HG03457 (cell line): ENCODE measurements around the gene DICER1.
"Not testable (repeated sequence)": the region's sequence is repeated elsewhere in the genome, so short reads cannot be mapped to it uniquely, and the experiment has no call there.

Source experiments
- ATAC-seq: cut with Tn5 transposase; IDR thresholded peaks from one replicate; pipeline ENCODE4 v1.9.1; 2021; ENCODE audit warnings: moderate number of reproducible peaks; ENCODE audit not compliant: unreplicated experiment

DICER1 gene, protein sequence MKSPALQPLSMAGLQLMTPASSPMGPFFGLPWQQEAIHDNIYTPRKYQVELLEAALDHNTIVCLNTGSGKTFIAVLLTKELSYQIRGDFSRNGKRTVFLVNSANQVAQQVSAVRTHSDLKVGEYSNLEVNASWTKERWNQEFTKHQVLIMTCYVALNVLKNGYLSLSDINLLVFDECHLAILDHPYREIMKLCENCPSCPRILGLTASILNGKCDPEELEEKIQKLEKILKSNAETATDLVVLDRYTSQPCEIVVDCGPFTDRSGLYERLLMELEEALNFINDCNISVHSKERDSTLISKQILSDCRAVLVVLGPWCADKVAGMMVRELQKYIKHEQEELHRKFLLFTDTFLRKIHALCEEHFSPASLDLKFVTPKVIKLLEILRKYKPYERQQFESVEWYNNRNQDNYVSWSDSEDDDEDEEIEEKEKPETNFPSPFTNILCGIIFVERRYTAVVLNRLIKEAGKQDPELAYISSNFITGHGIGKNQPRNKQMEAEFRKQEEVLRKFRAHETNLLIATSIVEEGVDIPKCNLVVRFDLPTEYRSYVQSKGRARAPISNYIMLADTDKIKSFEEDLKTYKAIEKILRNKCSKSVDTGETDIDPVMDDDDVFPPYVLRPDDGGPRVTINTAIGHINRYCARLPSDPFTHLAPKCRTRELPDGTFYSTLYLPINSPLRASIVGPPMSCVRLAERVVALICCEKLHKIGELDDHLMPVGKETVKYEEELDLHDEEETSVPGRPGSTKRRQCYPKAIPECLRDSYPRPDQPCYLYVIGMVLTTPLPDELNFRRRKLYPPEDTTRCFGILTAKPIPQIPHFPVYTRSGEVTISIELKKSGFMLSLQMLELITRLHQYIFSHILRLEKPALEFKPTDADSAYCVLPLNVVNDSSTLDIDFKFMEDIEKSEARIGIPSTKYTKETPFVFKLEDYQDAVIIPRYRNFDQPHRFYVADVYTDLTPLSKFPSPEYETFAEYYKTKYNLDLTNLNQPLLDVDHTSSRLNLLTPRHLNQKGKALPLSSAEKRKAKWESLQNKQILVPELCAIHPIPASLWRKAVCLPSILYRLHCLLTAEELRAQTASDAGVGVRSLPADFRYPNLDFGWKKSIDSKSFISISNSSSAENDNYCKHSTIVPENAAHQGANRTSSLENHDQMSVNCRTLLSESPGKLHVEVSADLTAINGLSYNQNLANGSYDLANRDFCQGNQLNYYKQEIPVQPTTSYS (N-terminal part only)

DNA sequence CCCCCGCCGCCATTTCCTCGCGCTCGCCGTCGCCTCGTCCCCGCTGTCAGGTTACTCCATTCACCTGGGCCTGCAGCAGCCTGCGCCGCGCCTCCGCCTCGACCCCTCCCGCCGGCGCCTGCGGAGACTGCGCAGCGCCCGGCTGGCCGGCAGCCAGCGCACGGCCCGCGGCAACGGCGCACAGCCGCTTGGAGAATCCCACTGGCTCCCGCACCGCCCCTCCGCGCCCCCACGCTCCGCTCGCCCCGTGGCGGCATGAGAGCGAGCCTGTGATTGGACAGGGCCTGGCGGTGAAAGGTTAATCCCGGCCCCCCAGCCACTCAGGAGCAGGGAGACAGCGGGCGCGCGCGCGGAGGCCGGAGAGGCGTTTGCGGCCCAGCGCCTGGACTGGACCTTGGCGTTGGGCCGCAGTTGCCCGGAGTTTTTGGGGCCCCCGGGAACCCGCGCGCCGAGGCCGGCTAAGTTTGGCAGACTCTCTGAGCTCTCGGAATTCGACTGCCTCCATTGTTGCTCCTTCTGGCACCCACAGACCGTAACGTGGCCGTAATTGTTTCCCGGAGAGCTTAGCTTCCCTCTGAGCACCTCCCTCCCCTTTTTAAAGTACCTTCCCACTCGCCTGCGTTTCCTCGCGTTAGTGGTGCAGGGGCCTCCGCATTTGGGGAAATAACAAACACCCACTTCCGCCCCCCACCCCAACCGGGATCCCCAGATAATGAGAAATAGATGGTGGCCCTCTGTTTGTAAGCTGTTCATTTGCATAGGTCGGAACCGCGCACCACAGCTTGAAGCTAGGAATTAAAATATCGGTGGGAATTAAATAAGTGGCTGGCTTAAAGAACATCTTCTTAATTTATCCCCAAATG, at the start of gene DICER1:
TSS of gene DICER1 (minus strand) at position 203 of the 863 bp plus-strand sequence. CDS start 24,071 bp downstream, outside the sequence.
- peak; percentile 66 for ATAC-seq

DNA sequence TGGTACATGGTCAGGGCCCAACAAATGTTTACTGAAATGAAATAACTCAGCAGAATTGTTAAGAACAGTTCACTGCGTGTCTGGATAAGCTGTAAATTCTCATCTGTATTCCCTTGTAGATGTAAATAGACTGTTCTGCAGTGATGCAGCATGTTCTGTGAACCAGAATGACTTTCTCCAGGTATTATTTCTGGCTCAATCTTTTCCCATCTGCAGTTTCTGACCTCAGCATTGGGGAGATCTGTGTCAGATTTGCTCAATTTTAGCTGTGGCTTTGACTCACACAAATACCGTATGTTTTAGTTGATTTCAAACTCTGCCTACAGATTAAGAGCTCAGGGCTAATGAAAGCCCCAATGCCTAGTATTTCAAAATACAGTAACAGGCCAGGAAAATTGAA, 49.2 kb upstream of the DICER1 start:
- no peak for ATAC-seq

DNA sequence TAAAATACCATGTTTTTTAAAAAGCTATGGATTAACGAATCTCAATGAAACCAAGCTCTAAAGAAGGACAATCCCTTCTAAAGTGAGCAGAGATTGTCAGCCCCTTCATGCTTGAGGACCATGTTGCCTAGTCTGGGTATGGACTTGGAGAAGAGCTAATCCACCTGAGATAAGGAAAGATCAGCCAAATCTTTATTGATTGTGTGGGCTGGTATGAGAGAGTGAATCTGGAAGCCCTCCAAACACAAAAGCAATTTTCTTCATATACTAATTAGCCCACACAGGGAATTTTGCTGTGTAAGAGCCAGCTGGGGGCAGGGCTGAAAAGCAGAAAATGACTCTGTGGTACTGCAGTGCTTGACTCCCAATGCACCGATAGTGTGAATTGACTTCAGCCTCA, 47.4 kb upstream of the DICER1 start:
- ATAC-seq = no peak

GRCh38 chr14:95201745-95202144, 44.4 kb upstream of the DICER1 start:
- not testable (repeated sequence) for ATAC-seq

DNA sequence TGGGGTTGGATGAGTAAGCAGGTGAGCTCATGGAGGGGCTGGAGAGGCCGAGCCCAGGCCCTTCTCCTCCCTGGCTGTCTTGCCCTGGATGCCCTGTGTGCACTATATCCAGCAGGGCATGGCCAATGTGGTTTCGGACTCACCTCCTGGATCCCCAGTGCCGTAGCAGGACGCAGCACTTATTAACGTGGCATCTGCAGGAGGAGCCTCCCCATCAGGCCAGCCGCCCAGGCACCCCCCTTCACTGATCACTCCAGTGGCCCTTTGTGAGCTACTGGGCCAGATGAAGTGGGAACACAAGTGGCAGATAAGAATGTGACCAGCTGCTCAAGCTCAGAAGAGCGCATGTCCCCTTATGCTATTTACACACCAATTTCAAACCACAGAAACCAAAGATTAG, 43.1 kb upstream of the DICER1 start:
- ATAC-seq = no peak

DNA sequence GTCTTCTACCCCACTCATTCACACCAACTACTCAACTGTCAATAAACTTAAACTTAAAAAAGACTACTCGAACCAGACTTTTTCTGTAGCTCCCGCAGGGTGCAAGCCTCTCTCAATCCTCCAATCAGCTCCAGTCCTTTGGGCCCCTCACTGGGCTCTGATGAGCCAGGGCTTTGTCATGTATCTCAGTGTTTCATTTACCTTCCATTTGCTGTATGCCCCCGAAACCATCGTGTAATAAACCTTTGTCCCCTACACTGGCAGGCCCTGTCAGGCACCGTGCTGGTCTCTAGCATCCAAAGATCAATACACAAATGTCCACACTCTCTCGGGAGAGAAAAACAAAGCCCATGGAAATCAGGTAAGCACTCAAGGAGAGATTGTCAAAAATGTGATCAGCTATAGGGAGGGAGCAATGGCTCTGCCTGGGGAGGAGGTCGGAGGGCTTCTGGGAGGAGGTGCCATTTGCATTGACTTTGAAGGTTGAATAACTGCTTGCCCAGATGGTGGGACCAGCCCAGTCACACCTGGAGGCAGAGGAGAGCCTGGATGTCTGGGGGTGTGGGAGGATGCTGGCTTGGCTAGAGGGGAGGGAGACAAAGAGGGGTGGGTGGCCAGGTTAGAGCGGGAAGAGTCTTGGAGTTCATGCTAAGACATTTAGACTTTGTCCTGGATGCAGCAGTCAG, 42.1 kb upstream of the DICER1 start:
- ATAC-seq = no peak

DNA sequence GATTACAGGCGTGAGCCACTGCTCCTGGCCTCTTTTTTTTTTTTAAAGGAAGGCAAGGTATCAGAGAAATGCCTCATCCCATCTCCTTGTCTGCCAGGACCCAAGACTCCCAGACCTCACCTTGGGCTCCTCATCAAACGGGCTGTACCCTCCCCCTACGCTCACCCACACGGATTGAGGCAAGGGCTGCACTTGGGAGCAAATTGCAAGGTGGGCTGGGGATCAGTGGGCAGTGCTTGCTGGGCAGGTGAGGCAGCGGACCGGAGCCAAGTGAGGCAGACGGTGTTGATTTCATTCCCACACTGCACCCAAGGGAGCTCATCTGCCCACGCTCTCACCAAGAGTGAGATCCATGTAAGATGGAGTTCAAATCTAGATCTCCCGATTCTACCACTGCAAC, 41.0 kb upstream of the DICER1 start:
- ATAC-seq = no peak

DNA sequence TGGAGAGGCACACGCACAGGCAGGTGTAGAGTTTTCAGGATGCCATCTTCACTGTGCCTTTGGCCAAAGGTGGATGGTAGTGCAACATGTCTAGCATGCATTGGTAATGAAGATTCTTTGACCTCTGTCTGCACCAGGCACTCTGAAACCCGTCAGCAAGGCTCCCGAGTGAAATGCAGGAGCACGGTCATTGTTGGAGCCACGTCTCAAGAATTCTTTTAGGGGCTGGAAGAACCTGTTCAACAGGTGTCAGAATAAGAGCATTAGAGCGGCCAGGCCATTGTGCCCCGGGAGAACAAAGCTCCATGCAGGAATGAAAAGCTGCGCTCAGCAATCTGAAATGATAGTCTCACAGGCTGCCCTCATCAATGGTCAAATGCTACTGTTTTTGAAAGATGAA, 40.2 kb upstream of the DICER1 start:
- ATAC-seq = no peak

- no peak for ATAC-seq
Measured at GRCh38 chr14:95196826-95197545, 39.7 kb upstream of the DICER1 start.

DNA sequence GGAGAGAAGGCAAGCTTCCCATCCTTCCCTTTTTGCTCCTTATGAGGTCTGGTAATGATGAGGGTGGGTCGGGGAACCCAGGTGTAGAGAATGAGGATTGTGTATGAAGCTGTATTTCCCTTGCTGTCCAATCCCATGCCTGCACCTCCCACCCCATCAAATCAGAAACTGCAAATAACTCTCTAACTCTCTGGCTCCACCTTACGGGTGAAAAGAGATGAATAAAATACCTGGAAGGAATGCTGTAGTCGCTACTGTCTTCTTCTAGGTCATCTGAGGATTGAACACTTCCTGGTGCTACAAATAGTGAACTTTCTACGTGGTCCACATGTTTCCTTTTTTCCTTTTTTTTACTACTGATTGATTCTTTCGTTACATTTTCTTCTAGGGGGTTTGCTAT, 38.9 kb upstream of the DICER1 start:
- no peak for ATAC-seq

DNA sequence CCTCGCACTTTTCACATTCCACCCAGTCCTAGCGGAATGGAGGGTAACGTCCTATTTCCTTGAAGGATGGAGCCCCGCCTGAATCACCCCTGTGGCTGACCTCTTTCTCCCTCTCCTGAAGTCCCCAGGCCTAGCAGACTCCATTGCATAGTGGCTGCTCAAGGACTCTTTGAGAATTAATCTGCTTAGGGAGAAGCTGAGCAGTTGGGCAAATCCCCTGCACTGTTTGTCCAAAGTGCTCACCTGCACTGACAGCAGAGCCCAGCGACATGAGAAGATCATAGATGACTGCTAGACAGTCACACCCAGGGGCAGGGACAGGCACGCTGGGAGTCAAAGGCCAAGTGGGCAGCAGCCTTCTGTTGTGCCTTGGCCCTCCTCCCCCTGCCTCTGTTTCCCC, 37.7 kb upstream of the DICER1 start:
- no peak for ATAC-seq

DNA sequence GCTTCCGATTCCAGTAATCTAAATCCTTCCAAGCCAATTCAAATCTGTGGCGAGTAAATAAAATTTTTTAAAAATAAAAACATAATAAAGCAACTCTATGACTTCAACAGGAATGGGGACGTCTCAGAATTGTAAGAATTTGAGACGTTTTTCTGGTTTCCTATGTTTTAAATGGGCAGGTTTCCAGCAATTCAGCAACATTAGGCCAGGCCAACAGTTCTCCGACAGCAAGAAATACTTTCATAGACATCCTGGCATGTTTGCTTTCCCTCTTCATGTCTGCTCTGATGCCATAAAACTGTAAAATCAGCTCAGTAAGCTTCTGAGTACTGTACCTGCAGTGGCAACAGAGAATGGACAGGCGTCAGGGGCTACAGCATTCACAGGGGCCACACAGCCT, 35.8 kb upstream of the DICER1 start:
- no peak for ATAC-seq

DNA sequence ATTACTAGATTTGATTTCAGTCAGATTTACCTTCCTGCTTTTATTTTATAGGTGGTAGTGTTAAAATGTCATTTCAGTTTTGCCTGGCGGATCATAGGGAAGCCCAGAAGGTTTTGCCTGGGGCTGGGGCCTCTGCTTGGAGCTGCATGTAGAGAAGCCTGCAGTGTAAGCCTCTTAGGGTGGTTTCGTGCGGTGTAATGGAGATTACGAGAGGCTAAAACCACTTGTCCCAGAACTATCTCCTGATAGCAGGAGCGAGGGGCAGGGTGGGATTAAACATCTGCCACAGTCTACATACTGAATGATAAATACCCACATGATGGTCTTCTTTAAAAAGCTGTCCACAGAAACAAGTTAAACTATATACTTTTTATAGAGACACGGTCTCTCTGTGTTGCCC, 35.0 kb upstream of the DICER1 start:
- no peak for ATAC-seq

DNA sequence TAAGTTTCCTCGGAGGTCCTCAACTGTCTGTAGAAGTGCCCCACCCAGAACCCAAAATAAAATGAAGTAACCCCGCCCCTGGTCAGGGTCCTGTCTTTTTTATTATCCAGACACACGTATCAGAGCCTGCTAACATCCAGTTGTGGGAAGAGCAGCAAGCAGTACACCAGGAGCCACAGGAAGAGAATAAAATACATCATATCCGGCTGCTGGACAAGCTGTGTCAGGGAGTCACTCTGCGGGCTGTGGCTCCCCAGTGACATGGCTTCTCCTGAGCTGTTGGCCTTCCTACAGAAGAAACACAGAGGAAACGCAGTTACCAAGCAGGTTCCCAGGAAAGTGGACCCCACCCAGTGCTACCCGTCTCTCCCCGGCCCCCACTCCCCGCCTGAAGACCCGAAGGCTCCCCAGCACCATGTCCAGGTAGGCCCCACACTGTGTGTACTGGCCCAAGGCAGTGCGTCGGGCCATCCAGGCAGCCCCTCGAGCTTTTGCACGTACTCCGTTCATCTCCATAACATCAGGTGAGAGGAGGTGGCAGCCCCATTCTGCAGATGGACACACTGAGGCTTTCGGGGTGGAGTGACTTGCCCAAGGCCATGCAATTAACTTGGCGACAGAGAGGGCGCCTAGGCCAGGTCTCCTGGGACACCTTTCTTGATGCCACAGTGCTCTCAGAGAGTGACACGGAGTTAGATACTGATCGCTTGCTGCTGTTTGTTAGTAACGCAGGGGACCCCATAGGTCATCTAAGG, 34.3 kb upstream of the DICER1 start:
- ATAC-seq = no peak

- ATAC-seq = no peak
Measured at GRCh38 chr14:95190857-95191256, 33.5 kb upstream of the DICER1 start.

DNA sequence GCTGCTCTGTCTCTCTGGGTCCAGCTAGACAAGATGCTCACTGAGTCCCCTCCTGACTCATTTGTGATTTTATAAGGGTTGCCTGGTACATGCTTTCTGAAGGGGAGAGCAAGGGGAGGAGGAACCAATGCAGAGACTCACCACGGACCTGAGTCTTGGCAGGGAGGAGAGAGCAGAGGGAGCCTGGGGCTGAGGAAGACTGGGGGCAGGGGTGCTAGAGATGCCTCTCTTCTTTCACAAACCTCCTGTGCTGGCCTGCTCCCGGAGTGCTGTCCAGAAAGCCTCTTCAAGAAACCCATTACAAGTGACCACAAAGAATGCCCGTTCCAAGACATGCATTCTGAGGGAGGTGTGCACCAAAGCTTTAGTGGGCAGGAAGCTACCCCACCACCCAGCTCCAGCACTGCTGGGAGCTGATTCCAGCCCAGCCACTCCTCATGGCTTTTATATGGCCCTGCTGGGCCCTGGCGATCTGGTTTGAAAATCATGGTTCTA, 33.1 kb upstream of the DICER1 start:
- ATAC-seq = no peak

GRCh38 chr14:95189367-95190132, 32.2 kb upstream of the DICER1 start:
- ATAC-seq = no peak

DNA sequence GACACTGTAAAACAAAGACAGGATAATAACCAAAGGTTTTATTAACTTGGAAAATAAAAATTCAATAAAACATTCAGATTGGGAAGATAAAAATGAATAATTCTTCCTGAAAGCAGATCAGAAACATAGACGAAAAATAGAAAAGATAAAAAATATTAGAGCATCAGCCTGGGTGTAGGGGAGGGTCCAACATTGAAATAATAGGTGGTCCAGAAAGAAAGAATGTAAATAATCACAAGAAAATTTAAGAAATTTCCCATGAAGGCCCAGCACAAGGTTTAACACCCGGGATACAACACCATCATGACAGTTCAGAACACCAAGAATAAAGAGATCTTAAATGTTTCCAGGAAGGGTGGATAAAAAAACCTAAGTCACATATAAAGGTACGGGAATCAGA, 31.1 kb upstream of the DICER1 start:
- no peak for ATAC-seq
